VCaP (cell line): ENCODE results near the gene BMP7.
A peak's percentile ranks its signal among the peaks of the same experiment; 100 is the strongest.

Source experiments
- H3K27ac ChIP-seq: fragments of 450-650 bp; 2 replicates; pipeline ENCODE4 v1.5.1; 2017
- TF ChIP-seq, protein P1 (sequence below): fragments of 450-650 bp; conservative IDR thresholded peaks from 2 replicates; pipeline ENCODE4 v1.5.1; 2017; ENCODE audit warnings: mild to moderate bottlenecking, moderate library complexity

Gene BMP7

DNA sequence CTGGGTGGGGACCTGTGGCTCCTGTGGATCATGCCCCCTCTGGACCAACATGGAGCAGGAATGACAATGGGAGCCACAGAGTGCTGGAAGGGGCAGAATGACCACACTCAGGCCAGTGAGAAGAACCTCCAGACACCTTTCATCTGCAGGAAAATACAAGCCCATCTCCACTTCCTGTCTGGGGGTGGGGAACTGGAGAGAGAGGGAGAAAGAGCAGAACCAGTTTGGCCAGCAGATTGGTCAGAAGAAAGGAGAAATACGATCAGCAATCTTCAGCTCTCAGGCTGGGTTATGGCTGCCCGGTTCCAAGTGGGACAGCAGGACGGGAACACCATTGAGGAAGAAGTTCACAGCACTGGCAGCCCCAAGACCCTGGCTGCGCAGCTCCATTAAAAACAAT is 37.0 kb downstream of the BMP7 start:
- TF ChIP-seq, protein P1, sequence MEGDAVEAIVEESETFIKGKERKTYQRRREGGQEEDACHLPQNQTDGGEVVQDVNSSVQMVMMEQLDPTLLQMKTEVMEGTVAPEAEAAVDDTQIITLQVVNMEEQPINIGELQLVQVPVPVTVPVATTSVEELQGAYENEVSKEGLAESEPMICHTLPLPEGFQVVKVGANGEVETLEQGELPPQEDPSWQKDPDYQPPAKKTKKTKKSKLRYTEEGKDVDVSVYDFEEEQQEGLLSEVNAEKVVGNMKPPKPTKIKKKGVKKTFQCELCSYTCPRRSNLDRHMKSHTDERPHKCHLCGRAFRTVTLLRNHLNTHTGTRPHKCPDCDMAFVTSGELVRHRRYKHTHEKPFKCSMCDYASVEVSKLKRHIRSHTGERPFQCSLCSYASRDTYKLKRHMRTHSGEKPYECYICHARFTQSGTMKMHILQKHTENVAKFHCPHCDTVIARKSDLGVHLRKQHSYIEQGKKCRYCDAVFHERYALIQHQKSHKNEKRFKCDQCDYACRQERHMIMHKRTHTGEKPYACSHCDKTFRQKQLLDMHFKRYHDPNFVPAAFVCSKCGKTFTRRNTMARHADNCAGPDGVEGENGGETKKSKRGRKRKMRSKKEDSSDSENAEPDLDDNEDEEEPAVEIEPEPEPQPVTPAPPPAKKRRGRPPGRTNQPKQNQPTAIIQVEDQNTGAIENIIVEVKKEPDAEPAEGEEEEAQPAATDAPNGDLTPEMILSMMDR = no peak
- peak overlapping the region; percentile 54 for H3K27ac ChIP-seq

DNA sequence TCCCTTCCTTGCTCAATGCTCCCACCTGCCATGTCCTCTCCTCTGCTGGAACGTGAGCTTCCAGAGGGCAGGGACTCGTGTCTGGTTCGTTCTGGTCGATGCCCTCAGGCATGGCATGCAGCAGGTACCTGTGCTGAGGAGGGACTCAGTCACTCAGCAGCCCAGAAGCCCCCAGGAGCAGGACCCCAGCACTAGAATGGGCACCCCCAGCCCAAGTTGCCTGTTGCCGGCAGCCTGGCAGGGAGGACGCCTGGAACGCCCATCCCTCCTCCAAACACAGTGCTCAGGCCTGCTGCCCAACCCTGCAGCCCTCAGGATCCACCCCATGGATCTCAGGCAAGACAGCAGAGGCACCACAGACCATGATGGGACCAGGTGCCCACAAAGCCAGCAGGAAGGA is 40.6 kb downstream of the BMP7 start:
- no peak overlapping the region for H3K27ac ChIP-seq
- TF ChIP-seq, protein P1 = no peak

DNA sequence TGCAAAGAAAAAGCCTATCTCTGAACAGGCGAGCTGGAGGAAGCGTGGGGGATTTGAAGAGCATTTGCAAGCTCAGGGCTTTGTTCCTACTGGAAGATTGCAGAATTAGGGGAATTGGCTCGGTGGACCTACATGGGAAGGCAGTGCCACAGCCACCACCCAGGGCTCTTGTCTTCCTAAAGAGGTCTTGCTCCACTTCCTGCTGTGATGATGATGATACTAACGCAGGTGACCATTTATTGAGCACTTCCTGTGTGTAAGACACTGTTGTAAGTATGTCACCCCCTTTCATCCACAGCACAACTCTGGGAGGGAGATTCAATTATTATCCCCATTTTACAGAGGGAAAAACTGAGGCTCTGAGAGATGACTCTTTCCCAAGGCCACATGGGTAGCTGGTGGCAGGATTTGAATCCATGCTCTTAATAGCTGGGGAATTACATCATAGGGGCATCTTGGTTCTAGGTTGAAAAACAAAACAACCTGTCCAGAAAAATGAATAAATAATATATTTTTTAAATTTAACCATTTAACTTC is 41.2 kb downstream of the BMP7 start:
- H3K27ac ChIP-seq = no peak overlapping the region
- TF ChIP-seq, protein P1 = no peak

DNA sequence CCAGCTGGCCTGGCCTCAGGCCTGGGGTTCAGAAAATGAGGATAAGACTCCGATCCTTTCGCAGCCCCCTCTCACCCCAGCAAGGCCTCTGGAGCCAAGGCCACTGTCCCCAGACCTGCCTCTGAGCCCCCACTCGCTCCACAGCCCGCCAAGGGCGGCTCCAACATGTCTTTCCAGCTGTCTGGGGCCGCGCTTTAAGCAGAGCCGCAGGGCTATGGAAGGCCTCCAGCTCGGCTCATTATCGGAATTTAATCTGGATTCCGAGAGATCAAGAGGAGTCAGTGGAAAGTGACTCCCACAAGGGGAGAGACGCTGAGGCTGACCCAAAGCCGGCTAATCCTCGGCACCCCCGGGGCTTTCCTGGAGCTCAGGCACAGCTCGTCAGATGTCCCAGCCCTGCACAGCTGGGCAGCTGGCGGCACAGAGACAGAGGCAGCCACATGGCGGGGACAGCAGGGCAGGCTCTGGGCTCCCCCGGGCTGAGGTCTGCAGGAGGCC is 41.8 kb downstream of the BMP7 start:
- H3K27ac ChIP-seq = no peak overlapping the region
- TF ChIP-seq, protein P1 = no peak

DNA sequence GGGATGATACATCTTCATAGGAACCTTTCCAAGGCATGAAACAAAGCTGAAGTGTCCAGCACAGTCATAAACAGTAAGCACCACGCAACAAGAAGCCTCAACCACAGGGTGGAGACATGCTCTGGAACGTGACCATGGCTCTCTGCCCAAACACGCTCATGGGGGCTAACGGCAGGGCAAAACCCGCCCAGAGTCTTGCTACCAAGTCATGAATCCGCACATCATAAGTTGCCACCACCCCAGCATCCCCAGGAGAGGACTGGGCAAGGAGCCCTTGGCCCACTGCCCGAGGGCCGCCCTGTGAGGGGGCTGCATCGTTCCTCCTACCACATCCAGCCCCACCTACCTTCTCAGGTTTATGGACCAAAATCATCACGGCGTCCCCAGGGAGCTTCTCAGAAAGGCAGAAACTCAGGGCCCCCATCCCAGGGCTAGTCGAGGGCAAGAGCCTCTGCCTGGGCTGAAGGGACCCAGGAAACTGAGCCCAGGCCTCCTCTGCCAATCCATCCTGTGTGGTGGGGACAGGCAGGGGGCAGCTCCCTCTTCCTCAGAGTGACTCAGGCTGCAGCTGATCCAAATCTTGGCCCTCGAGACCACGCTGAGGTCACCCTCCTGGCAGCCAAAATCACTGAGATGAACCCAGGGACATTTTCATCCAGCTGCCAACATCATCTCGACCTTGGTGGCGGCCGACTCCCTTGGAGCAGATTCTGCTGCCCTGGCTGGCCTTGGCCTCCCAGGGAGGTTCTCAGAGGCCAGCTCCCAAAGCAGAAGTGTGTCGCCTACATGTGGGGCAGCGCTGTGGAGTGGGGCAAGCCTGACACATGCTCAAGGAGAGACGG is 42.6 kb downstream of the BMP7 start:
- no peak overlapping the region for H3K27ac ChIP-seq
- TF ChIP-seq, protein P1 = peak; percentile 43; the same call in 1 of the 2 replicates

DNA sequence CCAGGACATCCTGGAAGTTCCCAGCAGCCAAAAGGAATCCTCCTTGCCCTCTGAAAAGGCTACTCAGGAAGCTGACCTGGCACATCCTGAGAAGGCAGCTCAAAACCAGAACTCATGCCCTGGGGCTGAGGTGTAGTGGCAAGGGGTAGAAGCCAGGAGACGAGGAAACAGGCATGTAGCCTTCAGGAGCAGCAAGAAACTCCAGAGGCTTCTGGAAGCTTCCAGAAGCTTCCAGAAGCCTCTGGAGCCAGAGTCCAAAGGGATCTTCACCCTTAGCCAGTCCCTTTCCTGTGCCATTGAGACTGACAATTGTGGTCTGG is 43.9 kb downstream of the BMP7 start:
- H3K27ac ChIP-seq = no peak overlapping the region

DNA sequence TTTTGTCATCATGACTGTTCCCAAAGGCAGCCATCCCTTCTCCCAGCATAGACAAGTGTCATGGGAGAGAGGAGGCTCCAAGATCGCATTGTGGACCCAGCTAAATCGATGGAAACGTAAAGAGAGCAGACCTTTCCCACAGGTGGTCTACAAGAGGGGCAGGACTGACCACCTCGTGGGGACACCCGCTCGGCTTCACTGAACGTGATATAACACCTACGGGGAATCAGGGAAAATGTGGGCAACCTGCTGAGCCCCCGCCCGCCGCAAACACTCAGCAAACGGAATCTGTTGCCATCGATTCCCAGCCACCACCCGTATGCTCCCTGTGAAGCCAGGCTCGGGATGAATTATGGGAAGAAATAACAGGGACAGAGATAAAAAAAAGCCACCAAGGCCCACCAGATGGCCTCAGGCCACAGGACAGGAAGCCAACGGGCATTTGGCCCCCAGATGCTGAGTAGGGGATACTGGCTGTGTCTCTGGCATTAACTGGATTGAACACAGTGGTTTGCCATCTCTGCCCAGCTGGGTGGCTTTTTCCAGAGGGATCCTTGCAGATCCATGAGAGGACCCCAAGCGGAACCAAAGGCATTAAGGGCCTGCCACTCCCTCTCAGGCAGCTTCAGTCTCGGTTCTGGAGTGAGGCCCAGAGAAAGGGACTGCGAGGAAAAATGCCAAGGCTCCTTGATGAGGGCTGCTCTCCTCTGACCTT is 44.4 kb downstream of the BMP7 start:
- TF ChIP-seq, protein P1 = no peak
- no peak overlapping the region for H3K27ac ChIP-seq

More for the DNA sequence above, 43.9 kb downstream of the BMP7 start:
- TF ChIP-seq, protein P1 = no peak
